Measurements from ENCODE around the gene NSUN5.

Gene NSUN5

GRCh38 chr7:73349763-73350162 is 41.1 kb upstream of the NSUN5 start:
- ChIA-PET CTCF (interaction anchor here (0.6 to 1.3 kb wide), 2 partner anchors 10 to 102 kb away, joined by 3 to 5 read pairs; no protein-coding TSS in a partner anchor), POLR2A (no interaction called here)
- no peak overlapping the region for H3K4me3 ChIP-seq (ENCODE audit: low read depth, low read length)
- H3K4me1 ChIP-seq (ENCODE audit: control insufficient read depth, insufficient read depth, low read length) = no peaks in the 10 kb centered on the region
- H3K36me3 ChIP-seq (ENCODE audit: control insufficient read depth in 2 of 2, insufficient read depth in 1 of 2, low read length in 2 of 2) = no peaks in the 10 kb centered on the region
- no peak overlapping the region for H3K27ac ChIP-seq (ENCODE audit: extremely low read depth, low read depth, low read length)
- H3K9me3 ChIP-seq (ENCODE audit: control insufficient read depth, insufficient read depth, low read depth, low read length) = no peaks in the 10 kb centered on the region
- TF ChIP-seq PRDM10 (tag by site-specific recombination; IDR thresholded peaks at IDR 0.05) = no peak

GRCh38 chr7:73345951-73346350 is 37.3 kb upstream of the NSUN5 start:
- Histone ChIP-seq H3K9me3 (ENCODE audit: control insufficient read depth, insufficient read depth, low read depth, low read length) (no peaks in the 10 kb centered on the region), H3K27ac (ENCODE audit: extremely low read depth, low read depth, low read length) (no peak overlapping the region), H3K4me3 (ENCODE audit: low read depth, low read length) (no peak overlapping the region), H3K4me1 (ENCODE audit: control insufficient read depth, insufficient read depth, low read length) (no peaks in the 10 kb centered on the region), H3K36me3 (ENCODE audit: control insufficient read depth in 2 of 2, insufficient read depth in 1 of 2, low read length in 2 of 2) (no peaks in the 10 kb centered on the region)
- TF ChIP-seq ZNF350 (tag by site-specific recombination; IDR thresholded peaks at IDR 0.05) (no peak), ZNF16 (tag by site-specific recombination; IDR thresholded peaks at IDR 0.05; ENCODE audit: low read depth) (no peak), IKZF3 (tag by site-specific recombination; IDR thresholded peaks at IDR 0.05) (no peak), ZNF600 (tag by site-specific recombination; IDR thresholded peaks at IDR 0.05) (no peak), ZNF530 (tag by site-specific recombination; IDR thresholded peaks at IDR 0.05; ENCODE audit: low read depth) (no peak), SP7 (tag by site-specific recombination; IDR thresholded peaks at IDR 0.05) (no peak), ZNF221 (tag by site-specific recombination; IDR thresholded peaks at IDR 0.05; ENCODE audit: borderline replicate concordance) (no peak), PATZ1 (tag by site-specific recombination; IDR thresholded peaks at IDR 0.05) (no peak)
- ChIA-PET POLR2A (no interaction called here), CTCF (interaction anchor here (0.6 to 1.3 kb wide), 3 partner anchors 19 to 602 kb away, joined by 3 to 5 read pairs (median 3); no protein-coding TSS in a partner anchor)

- H3K27ac ChIP-seq (ENCODE audit: extremely low read depth, low read depth, low read length) = no peak overlapping the region
- ChIA-PET POLR2A (no interaction called here), CTCF (interaction anchor here (0.6 to 1.3 kb wide), 4 partner anchors 15 to 602 kb away, joined by 3 to 5 read pairs (median 3); no protein-coding TSS in a partner anchor)
- no peaks in the 10 kb centered on the region for H3K4me1 ChIP-seq (ENCODE audit: control insufficient read depth, insufficient read depth, low read length)
- H3K4me3 ChIP-seq (ENCODE audit: low read depth, low read length) = no peak overlapping the region
- H3K36me3 ChIP-seq (ENCODE audit: control insufficient read depth in 2 of 2, insufficient read depth in 1 of 2, low read length in 2 of 2) = no peaks in the 10 kb centered on the region
- TF ChIP-seq SCRT2 (tag by site-specific recombination; IDR thresholded peaks at IDR 0.05) = peak; percentile 37; the same call in 1 of the 2 replicates
- TF ChIP-seq OVOL3 (tag by site-specific recombination; IDR thresholded peaks at IDR 0.05) = no peak
- TF ChIP-seq ZBTB6 (tag by site-specific recombination; IDR thresholded peaks at IDR 0.05) = no peak
- TF ChIP-seq ZFHX2 (tag by site-specific recombination; conservative IDR thresholded peaks at IDR 0.05) = no peak
- TF ChIP-seq ZNF26 (tag by site-specific recombination; IDR thresholded peaks at IDR 0.05) = no peak
- H3K9me3 ChIP-seq (ENCODE audit: control insufficient read depth, insufficient read depth, low read depth, low read length) = no peaks in the 10 kb centered on the region
These were observed 36.9 kb upstream of the NSUN5 start for GRCh38 chr7:73345538-73345937.
